Measurements from ENCODE around the gene ABCC3. TPM values are rescaled to one million over a fixed set of nuclear protein-coding genes. Genes with fewer than 3 reads are reported as not detected.

ABCC3 gene
- total and polyA plus RNA-seq, 2 donors (not counting 3 experiments of a cell fraction or from before 2014, with no cell fraction given): 1.1 to 2.6 TPM

DNA sequence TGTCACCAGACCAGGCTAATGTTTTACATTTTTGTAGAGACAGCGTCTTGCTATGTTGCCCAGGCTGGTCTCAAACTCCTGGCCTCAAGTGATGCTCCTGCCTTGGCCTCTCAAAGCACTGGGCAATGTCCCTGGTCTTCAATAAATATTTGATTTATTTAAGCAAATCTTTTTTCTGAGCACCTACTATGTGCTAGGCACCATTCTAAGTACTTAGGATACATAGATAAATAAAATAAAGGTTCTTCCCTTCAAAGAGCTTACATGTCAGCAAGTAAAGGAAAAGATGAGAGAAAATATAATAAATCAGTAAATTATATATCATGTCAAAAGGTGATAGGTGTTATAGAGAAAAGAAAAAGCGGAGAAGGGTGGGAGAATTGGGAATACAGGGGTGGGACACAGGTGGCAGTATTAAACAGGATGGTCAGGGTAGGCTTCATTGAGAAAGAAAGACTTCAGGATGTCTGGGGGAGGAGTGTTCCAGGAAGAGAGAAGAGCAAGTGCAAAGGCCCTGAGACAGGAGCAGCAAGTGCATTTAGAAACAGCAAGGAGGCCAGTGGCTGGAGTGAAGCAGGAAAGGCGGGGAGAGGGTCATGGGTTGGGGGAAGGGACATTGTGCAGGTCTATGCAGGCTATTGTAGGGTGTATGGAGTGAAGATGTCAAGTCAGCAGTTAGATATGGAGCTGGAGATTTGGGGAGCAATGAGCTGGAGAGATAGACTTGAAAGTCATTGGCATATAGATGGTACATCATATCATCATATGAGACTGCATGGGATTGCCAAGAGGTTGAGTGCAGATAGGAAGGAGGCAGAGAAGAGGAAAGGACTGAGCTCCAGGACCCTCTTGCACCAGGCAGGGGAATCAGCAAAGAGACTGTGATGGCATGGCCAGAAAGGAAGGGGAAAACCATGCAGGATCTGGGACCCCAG, 11.3 kb downstream of the ABCC3 start:
- Histone ChIP-seq H3K9me3 (replicated peaks; ENCODE audit: control insufficient read depth, insufficient read depth, low read length) (no peaks in the 10 kb centered on the region), H3K36me3 (ENCODE audit: control insufficient read depth in 2 of 2, extremely low read depth in 1 of 2, insufficient read depth in 2 of 2, low read length in 2 of 2) (no peaks in the 10 kb centered on the region), H3K79me2 (ENCODE audit: control insufficient read depth, insufficient read depth, low read length) (no peaks in the 10 kb centered on the region), H3K27ac (ENCODE audit: insufficient read depth, low read depth, low read length) (no peak overlapping the region), H3K9ac (replicated peaks; ENCODE audit: extremely low read depth, insufficient read depth, low read length) (no peak overlapping the region), H2AFZ (ENCODE audit: low read depth, low read length) (no peak overlapping the region), H3K4me1 (ENCODE audit: control insufficient read depth, extremely low read depth, insufficient read depth, low read length) (peaks cover 6% of the 10 kb centered on the region), H3K4me2 (ENCODE audit: insufficient read depth, low read length) (no peak overlapping the region), H3K27me3 (ENCODE audit: control insufficient read depth in 2 of 2, insufficient read depth in 2 of 2, low read length in 2 of 2) (no peaks in the 10 kb centered on the region), H4K20me1 (replicated peaks; ENCODE audit: control insufficient read depth, extremely low read depth, insufficient read depth, low read length) (no peaks in the 10 kb centered on the region), H3K4me3 (replicated peaks in 1 of 3; ENCODE audit: insufficient read depth in 1 of 3, low read depth in 1 of 3, low read length in 3 of 3) (no peak overlapping the region), H3K9me1 (replicated peaks; ENCODE audit: control insufficient read depth, extremely low read depth, insufficient read depth, low read length) (no peaks in the 10 kb centered on the region)
- no peak for DNase-seq (ENCODE audit: low read depth, low spot score)
- TF ChIP-seq GATA2 (IDR thresholded peaks at IDR 0.05; ENCODE audit: insufficient read depth, insufficient read length, low read depth, low read length) (no peak), POLR2A (IDR thresholded peaks at IDR 0.05; ENCODE audit: low read depth, low read length) (no peak), JUN (IDR thresholded peaks at IDR 0.05; ENCODE audit: borderline replicate concordance, insufficient read depth, insufficient read length, low read depth) (no peak), FOS (IDR thresholded peaks at IDR 0.05; ENCODE audit: borderline replicate concordance, insufficient read depth, low read length) (no peak), EZH2 (IDR thresholded peaks at IDR 0.05; ENCODE audit: borderline replicate concordance, low read depth, low read length, severe bottlenecking) (no peak), MYC (IDR thresholded peaks at IDR 0.05; ENCODE audit: low read depth, low read length) (no peak), POLR2AphosphoS5 (IDR thresholded peaks at IDR 0.05; ENCODE audit: insufficient read depth, low read depth, low read length) (no peak)
- TF ChIP-seq, protein P1, sequence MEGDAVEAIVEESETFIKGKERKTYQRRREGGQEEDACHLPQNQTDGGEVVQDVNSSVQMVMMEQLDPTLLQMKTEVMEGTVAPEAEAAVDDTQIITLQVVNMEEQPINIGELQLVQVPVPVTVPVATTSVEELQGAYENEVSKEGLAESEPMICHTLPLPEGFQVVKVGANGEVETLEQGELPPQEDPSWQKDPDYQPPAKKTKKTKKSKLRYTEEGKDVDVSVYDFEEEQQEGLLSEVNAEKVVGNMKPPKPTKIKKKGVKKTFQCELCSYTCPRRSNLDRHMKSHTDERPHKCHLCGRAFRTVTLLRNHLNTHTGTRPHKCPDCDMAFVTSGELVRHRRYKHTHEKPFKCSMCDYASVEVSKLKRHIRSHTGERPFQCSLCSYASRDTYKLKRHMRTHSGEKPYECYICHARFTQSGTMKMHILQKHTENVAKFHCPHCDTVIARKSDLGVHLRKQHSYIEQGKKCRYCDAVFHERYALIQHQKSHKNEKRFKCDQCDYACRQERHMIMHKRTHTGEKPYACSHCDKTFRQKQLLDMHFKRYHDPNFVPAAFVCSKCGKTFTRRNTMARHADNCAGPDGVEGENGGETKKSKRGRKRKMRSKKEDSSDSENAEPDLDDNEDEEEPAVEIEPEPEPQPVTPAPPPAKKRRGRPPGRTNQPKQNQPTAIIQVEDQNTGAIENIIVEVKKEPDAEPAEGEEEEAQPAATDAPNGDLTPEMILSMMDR (IDR thresholded peaks at IDR 0.05; ENCODE audit: extremely low read depth in 1 of 2, insufficient read depth in 1 of 2, low read depth in 1 of 2, low read length in 2 of 2): no peak
- TF ChIP-seq, protein P2, sequence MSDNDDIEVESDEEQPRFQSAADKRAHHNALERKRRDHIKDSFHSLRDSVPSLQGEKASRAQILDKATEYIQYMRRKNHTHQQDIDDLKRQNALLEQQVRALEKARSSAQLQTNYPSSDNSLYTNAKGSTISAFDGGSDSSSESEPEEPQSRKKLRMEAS (IDR thresholded peaks at IDR 0.05; ENCODE audit: insufficient read depth, insufficient read length): no peak
- no peak for FAIRE-seq
- no TSS peak for BruUV-seq (replicated peaks)
- ChIA-PET POLR2A (interaction anchor here (0.7 to 1.3 kb wide), 2 partner anchors 15 to 26 kb away, joined by 4 to 7 read pairs; no protein-coding TSS in a partner anchor), CTCF (interaction anchor here (1.0 to 2.0 kb wide), 3 partner anchors 15 to 49 kb away, joined by 3 to 5 read pairs (median 3); no protein-coding TSS in a partner anchor)
- intact Hi-C loops (cut with micrococcal nuclease): no loop called here
- dilution Hi-C loops (cut with MboI; ENCODE audit: extremely low pct_ligation_motif_present, low sequenced_read_pairs): no loop called here

All from endothelial cell of umbilical vein (primary cell).